ENCODE measurements around the gene RAB15.

DNA sequence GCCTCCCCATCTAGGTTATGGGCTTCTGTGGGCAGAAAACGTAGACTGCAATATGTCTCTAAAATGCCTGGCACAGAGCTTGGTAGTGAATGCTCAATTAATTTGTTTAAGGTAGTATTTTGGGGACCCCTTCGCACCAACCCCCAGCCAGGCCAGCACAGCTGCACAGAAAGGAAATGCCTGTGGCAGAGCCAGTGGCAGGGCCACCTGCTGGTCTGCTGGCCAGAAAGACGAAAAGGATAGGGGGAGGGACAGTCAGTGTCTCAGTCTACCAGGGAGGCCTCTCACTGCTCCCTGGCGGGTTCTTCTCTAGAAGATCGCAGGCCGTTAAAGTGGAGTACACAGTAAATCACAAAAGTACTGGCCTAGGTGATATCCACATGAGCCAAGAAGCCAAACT is 3.5 kb downstream of the RAB15 start:
- TF ChIP-seq, protein P1, sequence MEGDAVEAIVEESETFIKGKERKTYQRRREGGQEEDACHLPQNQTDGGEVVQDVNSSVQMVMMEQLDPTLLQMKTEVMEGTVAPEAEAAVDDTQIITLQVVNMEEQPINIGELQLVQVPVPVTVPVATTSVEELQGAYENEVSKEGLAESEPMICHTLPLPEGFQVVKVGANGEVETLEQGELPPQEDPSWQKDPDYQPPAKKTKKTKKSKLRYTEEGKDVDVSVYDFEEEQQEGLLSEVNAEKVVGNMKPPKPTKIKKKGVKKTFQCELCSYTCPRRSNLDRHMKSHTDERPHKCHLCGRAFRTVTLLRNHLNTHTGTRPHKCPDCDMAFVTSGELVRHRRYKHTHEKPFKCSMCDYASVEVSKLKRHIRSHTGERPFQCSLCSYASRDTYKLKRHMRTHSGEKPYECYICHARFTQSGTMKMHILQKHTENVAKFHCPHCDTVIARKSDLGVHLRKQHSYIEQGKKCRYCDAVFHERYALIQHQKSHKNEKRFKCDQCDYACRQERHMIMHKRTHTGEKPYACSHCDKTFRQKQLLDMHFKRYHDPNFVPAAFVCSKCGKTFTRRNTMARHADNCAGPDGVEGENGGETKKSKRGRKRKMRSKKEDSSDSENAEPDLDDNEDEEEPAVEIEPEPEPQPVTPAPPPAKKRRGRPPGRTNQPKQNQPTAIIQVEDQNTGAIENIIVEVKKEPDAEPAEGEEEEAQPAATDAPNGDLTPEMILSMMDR (IDR thresholded peaks at IDR 0.05): no peak
- no peak for TF ChIP-seq POLR2A (IDR thresholded peaks at IDR 0.05)
